WTC11 (cell line): Measurements from ENCODE around the gene ENHO. TPM values are rescaled to one million over a fixed set of nuclear protein-coding genes. Genes with fewer than 3 reads are reported as not detected.

Experiments used
- ATAC-seq: fragments of 200-7000 bp; cut with Tn5 transposase; 2 replicates; pipeline ENCODE4 v1.10.0; 2021; ENCODE audit warnings: mild to moderate bottlenecking, moderate library complexity
- CTCF ChIA-PET: fragments of 300-600 bp; sonication (Branson Sonifier 250); formaldehyde crosslinking; loops from one replicate; lab custom pipeline; 2021; ENCODE audit warnings: antibody characterized with exemption; lab: Charles Lee
- POLR2A ChIA-PET: fragments of 350-600 bp; sonication (Branson Sonifier 250); formaldehyde crosslinking; loops from one replicate; lab custom pipeline; 2021; ENCODE audit warnings: antibody characterized with exemption; lab: Charles Lee
- DNase-seq: peaks from one replicate; pipeline ENCODE4 v3.0.0; 2021; ENCODE audit warnings: low spot score
- H3K27ac Mint-ChIP-seq: 2 replicates; pipeline ENCODE4 v1.8.0; 2021; ENCODE audit warnings: mixed read lengths
- H3K27me3 Mint-ChIP-seq: 2 replicates; pipeline ENCODE4 v1.8.0; 2021; ENCODE audit warnings: low read depth, mild to moderate bottlenecking, moderate library complexity, mixed read lengths
- H3K36me3 Mint-ChIP-seq: 2 replicates; pipeline ENCODE4 v1.8.0; 2021; ENCODE audit warnings: mixed read lengths
- H3K4me1 Mint-ChIP-seq: 2 replicates; pipeline ENCODE4 v1.8.0; 2022; ENCODE audit warnings: mixed read lengths
- H3K4me3 Mint-ChIP-seq: 2 replicates; pipeline ENCODE4 v1.8.0; 2021; ENCODE audit warnings: mild to moderate bottlenecking, moderate library complexity, mixed read lengths
- H3K9me3 Mint-ChIP-seq: 2 replicates; pipeline ENCODE4 v1.8.0; 2021; ENCODE audit warnings: mixed read lengths
- ATF1 ChIP-seq: sonication (generic); formaldehyde crosslinking; IDR thresholded peaks from 2 replicates; pipeline ENCODE4 v1.8.1; 2023; ENCODE audit warnings: mild to moderate bottlenecking, moderate library complexity, missing genetic modification reagents
- ATF6 ChIP-seq: sonication (generic); formaldehyde crosslinking; IDR thresholded peaks from 2 replicates; pipeline ENCODE4 v1.8.1; 2023; ENCODE audit warnings: mild to moderate bottlenecking, missing genetic modification reagents
- EMX1 ChIP-seq: fragments of 250-450 bp; sonication (Bioruptor Pico); IDR thresholded peaks from 2 replicates; pipeline ENCODE4 v1.8.0; 2021; ENCODE audit warnings: mild to moderate bottlenecking
- ESRRA ChIP-seq: sonication (generic); formaldehyde crosslinking; IDR thresholded peaks from 2 replicates; pipeline ENCODE4 v1.8.1; 2022; ENCODE audit warnings: mild to moderate bottlenecking, missing genetic modification reagents, borderline replicate concordance
- ETV6 ChIP-seq: sonication (generic); formaldehyde crosslinking; IDR thresholded peaks from 2 replicates; pipeline ENCODE4 v1.8.1; 2022; ENCODE audit warnings: mild to moderate bottlenecking, missing genetic modification reagents
- GRHL2 ChIP-seq: fragments of 250-450 bp; sonication (Bioruptor Pico); IDR thresholded peaks from 2 replicates; pipeline ENCODE4 v1.8.0; 2022; ENCODE audit warnings: mild to moderate bottlenecking, moderate library complexity; ENCODE audit not compliant: insufficient replicate concordance, severe bottlenecking
- HMGA2 ChIP-seq: fragments of 250-450 bp; sonication (Bioruptor Pico); IDR thresholded peaks from 2 replicates; pipeline ENCODE4 v1.4.0; 2021; ENCODE audit warnings: mild to moderate bottlenecking, moderate library complexity
- IRF1 ChIP-seq: sonication (generic); formaldehyde crosslinking; IDR thresholded peaks from 2 replicates; pipeline ENCODE4 v1.8.0; 2023; ENCODE audit warnings: missing genetic modification reagents
- KAT7 ChIP-seq: sonication (generic); formaldehyde crosslinking; IDR thresholded peaks from 2 replicates; pipeline ENCODE4 v1.8.1; 2023; ENCODE audit warnings: missing genetic modification reagents, mild to moderate bottlenecking, borderline replicate concordance
- MYBL2 ChIP-seq: sonication (generic); formaldehyde crosslinking; IDR thresholded peaks from 2 replicates; pipeline ENCODE4 v1.8.1; 2023; ENCODE audit warnings: mild to moderate bottlenecking, moderate library complexity, missing genetic modification reagents
- NR2C2 ChIP-seq: sonication (generic); formaldehyde crosslinking; IDR thresholded peaks from 2 replicates; pipeline ENCODE4 v1.8.0; 2022; ENCODE audit warnings: mild to moderate bottlenecking, missing genetic modification reagents
- OVOL2 ChIP-seq: fragments of 250-450 bp; sonication (Bioruptor Pico); IDR thresholded peaks from 2 replicates; pipeline ENCODE4 v1.9.0; 2021; ENCODE audit warnings: mild to moderate bottlenecking, borderline replicate concordance
- PREB ChIP-seq: sonication (generic); formaldehyde crosslinking; IDR thresholded peaks from 2 replicates; pipeline ENCODE4 v1.8.1; 2022; ENCODE audit warnings: mild to moderate bottlenecking, missing genetic modification reagents, moderate library complexity, borderline replicate concordance
- SP1 ChIP-seq: sonication (generic); formaldehyde crosslinking; conservative IDR thresholded peaks from 2 replicates; pipeline ENCODE4 v1.8.1; 2022; ENCODE audit warnings: missing genetic modification reagents
- USF1 ChIP-seq: sonication (generic); formaldehyde crosslinking; IDR thresholded peaks from 2 replicates; pipeline ENCODE4 v1.8.0; 2022; ENCODE audit warnings: mild to moderate bottlenecking, missing genetic modification reagents
- ZNF416 ChIP-seq: fragments of 250-450 bp; sonication (Bioruptor Pico); IDR thresholded peaks from 2 replicates; pipeline ENCODE4 v1.9.0; 2021; ENCODE audit warnings: mild to moderate bottlenecking, inconsistent platforms
- ZNF512 ChIP-seq: sonication (generic); formaldehyde crosslinking; IDR thresholded peaks from 2 replicates; pipeline ENCODE4 v1.8.1; 2022; ENCODE audit warnings: missing genetic modification reagents, borderline replicate concordance
- ZNF671 ChIP-seq: fragments of 250-450 bp; sonication (Bioruptor Pico); IDR thresholded peaks from 2 replicates; pipeline ENCODE4 v1.8.0; 2021; ENCODE audit warnings: mild to moderate bottlenecking
- total RNA-seq: library from RNA; stranded (reverse); gene quantifications from 3 replicates; pipeline ENCODE4 v1.2.3, GENCODE V29; 2021
- TF ChIP-seq, protein P1 (sequence below): sonication (generic); formaldehyde crosslinking; IDR thresholded peaks from 2 replicates; pipeline ENCODE4 v1.8.0; 2022; ENCODE audit warnings: mild to moderate bottlenecking, missing genetic modification reagents
- TF ChIP-seq, protein P2 (sequence below): fragments of 250-450 bp; sonication (Bioruptor Pico); conservative IDR thresholded peaks from 2 replicates; pipeline ENCODE4 v1.9.0; 2021; ENCODE audit warnings: mild to moderate bottlenecking
- TF ChIP-seq, protein P3 (sequence below): sonication (generic); formaldehyde crosslinking; IDR thresholded peaks from 2 replicates; pipeline ENCODE4 v1.8.1; 2023; ENCODE audit warnings: mild to moderate bottlenecking, missing genetic modification reagents

ENHO gene
- total RNA-seq, 1 experiment from 2014 or later = 28.3 TPM

- DNase-seq (no peak), ATAC-seq (no peak)
- CTCF ChIA-PET = interaction anchor here (0.9 to 1.5 kb wide), 4 partner anchors 15 to 113 kb away, joined by 3 to 6 read pairs (median 4); no protein-coding TSS in a partner anchor
- Mint-ChIP-seq H3K4me1 (peaks cover 32% of the 10 kb centered on the region), H3K27ac (no peak overlapping the region), H3K4me3 (no peak overlapping the region), H3K36me3 (no peaks in the 10 kb centered on the region), H3K27me3 (peaks cover 5% of the 10 kb centered on the region), H3K9me3 (no peaks in the 10 kb centered on the region)
- POLR2A ChIA-PET = no interaction called here
- TF ChIP-seq IRF1 (CRISPR knock-in tag) = no peak
- TF ChIP-seq ATF6 = no peak
- no peak for TF ChIP-seq EMX1 (CRISPR knock-in tag)
Observed at GRCh38 chr9:34517185-34517584, 5.6 kb downstream of the ENHO start.

DNA sequence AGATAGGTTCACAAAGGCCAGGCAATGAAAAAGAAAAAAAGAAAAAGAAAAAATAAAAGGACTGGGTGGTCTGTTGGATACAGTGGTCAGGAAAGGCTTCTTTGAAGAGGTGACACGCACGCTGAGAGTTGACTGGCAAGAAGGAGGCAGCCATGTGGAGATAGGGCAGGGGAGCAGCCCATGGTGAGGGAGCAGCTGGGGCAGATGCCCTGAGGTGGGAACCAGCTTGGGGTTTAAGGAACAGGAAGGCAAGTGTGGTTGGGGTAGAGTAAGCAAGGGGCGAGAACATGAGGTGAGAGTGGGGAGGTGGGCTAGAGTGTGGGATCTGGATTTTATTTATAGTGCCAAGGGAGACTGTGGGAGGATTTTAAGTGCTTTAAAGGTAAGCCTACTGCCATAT is 6.8 kb downstream of the ENHO start:
- ChIA-PET POLR2A (no interaction called here), CTCF (interaction anchor here (1.1 kb wide), 1 partner anchor 13 kb away, joined by 4 read pairs; no protein-coding TSS in a partner anchor)
- H3K4me3 Mint-ChIP-seq = no peak overlapping the region
- DNase-seq = no peak
- H3K36me3 Mint-ChIP-seq = no peaks in the 10 kb centered on the region
- no peak for ATAC-seq
- peaks cover 41% of the 10 kb centered on the region for H3K4me1 Mint-ChIP-seq
- H3K9me3 Mint-ChIP-seq = no peaks in the 10 kb centered on the region
- no peak for TF ChIP-seq SP1
- TF ChIP-seq, protein P1, sequence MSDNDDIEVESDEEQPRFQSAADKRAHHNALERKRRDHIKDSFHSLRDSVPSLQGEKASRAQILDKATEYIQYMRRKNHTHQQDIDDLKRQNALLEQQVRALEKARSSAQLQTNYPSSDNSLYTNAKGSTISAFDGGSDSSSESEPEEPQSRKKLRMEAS = no peak
- no peak for TF ChIP-seq ETV6 (CRISPR knock-in tag)
- TF ChIP-seq NR2C2 (CRISPR knock-in tag) = no peak
- TF ChIP-seq, protein P2, sequence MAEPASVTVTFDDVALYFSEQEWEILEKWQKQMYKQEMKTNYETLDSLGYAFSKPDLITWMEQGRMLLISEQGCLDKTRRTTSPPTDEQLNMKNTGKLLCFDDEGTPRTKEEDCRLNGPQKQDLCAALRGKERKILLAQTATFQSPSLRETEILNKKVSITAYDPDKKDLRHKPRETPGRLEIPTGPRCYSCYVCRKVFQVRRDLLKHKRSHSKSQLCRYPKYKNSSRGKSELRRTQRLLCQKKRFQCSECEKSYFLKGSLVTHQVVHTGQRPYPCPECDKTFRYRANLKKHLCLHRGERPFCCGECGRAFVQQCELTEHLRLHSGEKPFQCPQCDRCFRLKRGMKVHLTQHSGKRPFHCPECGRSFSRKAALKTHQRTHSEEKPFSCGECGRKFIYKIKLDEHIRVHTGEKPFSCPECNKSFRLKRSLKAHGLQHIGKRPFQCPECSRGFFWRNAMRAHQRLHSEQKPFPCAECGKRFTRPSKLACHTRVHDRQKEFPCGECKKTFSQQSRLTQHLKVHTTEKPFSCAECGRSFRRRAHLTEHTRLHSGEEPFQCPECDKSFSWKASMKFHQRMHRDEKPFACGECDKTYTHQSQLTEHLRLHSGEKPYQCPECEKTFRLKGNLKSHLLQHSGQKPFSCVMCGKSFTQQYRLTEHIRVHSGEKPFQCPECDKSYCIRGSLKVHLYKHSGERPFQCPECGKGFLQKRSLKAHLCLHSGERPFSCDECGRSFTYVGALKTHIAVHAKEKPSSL (CRISPR knock-in tag) = no peak
- TF ChIP-seq USF1 (CRISPR knock-in tag) = no peak
- no peak for TF ChIP-seq OVOL2 (CRISPR knock-in tag)
- TF ChIP-seq ZNF416 = no peak
- no peak for TF ChIP-seq GRHL2 (CRISPR knock-in tag)
- TF ChIP-seq PREB = no peak
- TF ChIP-seq, protein P3, sequence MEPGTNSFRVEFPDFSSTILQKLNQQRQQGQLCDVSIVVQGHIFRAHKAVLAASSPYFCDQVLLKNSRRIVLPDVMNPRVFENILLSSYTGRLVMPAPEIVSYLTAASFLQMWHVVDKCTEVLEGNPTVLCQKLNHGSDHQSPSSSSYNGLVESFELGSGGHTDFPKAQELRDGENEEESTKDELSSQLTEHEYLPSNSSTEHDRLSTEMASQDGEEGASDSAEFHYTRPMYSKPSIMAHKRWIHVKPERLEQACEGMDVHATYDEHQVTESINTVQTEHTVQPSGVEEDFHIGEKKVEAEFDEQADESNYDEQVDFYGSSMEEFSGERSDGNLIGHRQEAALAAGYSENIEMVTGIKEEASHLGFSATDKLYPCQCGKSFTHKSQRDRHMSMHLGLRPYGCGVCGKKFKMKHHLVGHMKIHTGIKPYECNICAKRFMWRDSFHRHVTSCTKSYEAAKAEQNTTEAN (CRISPR knock-in tag) = no peak
- no peak for TF ChIP-seq ZNF512 (CRISPR knock-in tag)
- TF ChIP-seq ESRRA (CRISPR knock-in tag) = no peak
- no peak for TF ChIP-seq HMGA2
- no peak for TF ChIP-seq ATF1
- TF ChIP-seq ZNF671 = no peak
- TF ChIP-seq KAT7 = no peak
- no peak for TF ChIP-seq MYBL2 (CRISPR knock-in tag)
- H3K27me3 Mint-ChIP-seq = no peaks in the 10 kb centered on the region
- H3K27ac Mint-ChIP-seq = no peak overlapping the region
